Lung (tissue), 12 donors: ENCODE measurements around the gene LYST. TPM values are rescaled to one million over a fixed set of nuclear protein-coding genes. Genes with fewer than 3 reads are reported as not detected.

Source experiments
- ATAC-seq: fragments of 200-7000 bp; cut with Tn5 transposase; one replicate; pipeline ENCODE4 v1.9.1; 2020; ENCODE audit warnings: moderate number of reproducible peaks; ENCODE audit not compliant: insufficient read depth, low FRiP score
- DNase-seq, 3 donors: peaks; one replicate each; pipeline ENCODE4 v3.0.0-alpha.2; 2013 to 2017
- H3K27ac ChIP-seq, 2 donors: one replicate each; pipeline ENCODE4 v1.5.1; 2013; ENCODE audit warnings: mild to moderate bottlenecking in 2 of 2, moderate library complexity in 2 of 2, control low read depth in 1 of 2, inconsistent platforms in 1 of 2, low read depth in 1 of 2, low read length in 1 of 2
- H3K27me3 ChIP-seq, 3 donors: one replicate each; pipeline ENCODE4 v1.5.1; 2013; ENCODE audit warnings: low read length in 2 of 3; ENCODE audit not compliant: control insufficient read depth in 3 of 3, insufficient read depth in 3 of 3
- H3K36me3 ChIP-seq, 4 donors: one replicate each; pipeline ENCODE4 v1.5.1; 2013; ENCODE audit warnings: low read length in 4 of 4, mild to moderate bottlenecking in 1 of 4, moderate library complexity in 1 of 4; ENCODE audit not compliant: control insufficient read depth in 4 of 4, insufficient read depth in 4 of 4
- H3K4me1 ChIP-seq, 5 donors: one replicate each; pipeline ENCODE4 v1.5.1; 2013; ENCODE audit warnings: low read length in 5 of 5, mild to moderate bottlenecking in 2 of 5, moderate library complexity in 1 of 5; ENCODE audit not compliant: control insufficient read depth in 5 of 5, insufficient read depth in 5 of 5
- H3K4me3 ChIP-seq: one replicate; pipeline ENCODE4 v1.5.1; 2013; ENCODE audit warnings: mild to moderate bottlenecking, control low read depth, moderate library complexity
- H3K9ac ChIP-seq, 2 donors: one replicate each; pipeline ENCODE4 v1.5.1; 2013; ENCODE audit warnings: low read length in 2 of 2, control low read depth in 1 of 2; ENCODE audit not compliant: insufficient read depth in 1 of 2
- H3K9me3 ChIP-seq, 4 donors: one replicate each; pipeline ENCODE4 v1.5.1; 2013; ENCODE audit warnings: low read length in 3 of 4, mild to moderate bottlenecking in 1 of 4, moderate library complexity in 1 of 4; ENCODE audit not compliant: control insufficient read depth in 4 of 4, insufficient read depth in 3 of 4
- CTCF ChIP-seq: IDR thresholded peaks from 2 replicates; pipeline ENCODE4 v1.5.1; 2012; ENCODE audit warnings: mild to moderate bottlenecking; ENCODE audit errors: control extremely low read depth, extremely low read depth
- WGBS, 2 donors: extraction: QIAGEN DNeasy Blood & Tissue Kit; methylation state at CpG; one replicate each; pipeline ENCODE4 v1.1.7; 2013; 5-methylcytosine and 5-hydroxymethylcytosine counted together
- polyA plus RNA-seq, 2 donors: library from polyadenylated mRNA; stranded (reverse); fragments of 200-250 nt; gene quantifications; one replicate each; pipeline ENCODE4 v1.2.1, GENCODE V29; 2013
- total RNA-seq, 2 donors: library from RNA; depleted of rRNA in 1 of 2; stranded (reverse); fragments of >200 nt in 1 of 2; gene quantifications; one replicate each; pipeline ENCODE4 v1.2.1, GENCODE V29; 2014 to 2021
- donor health status: control.
- donor health status: control.
- donor health status: Bipolar disorder and iron deficiency.
- donor health status: healthy.
- donor health status: DM: yes; HTN: yes; CAD: no.

LYST gene
- total and polyA plus RNA-seq, 4 donors = 9.8 to 82.7 (median 31.7) TPM

- Histone ChIP-seq H3K27me3 (no peaks in the 10 kb centered on the region), H3K9ac (no peak overlapping the region), H3K27ac (no peak overlapping the region), H3K4me3 (no peak overlapping the region), H3K36me3 (peaks cover 3 to 26% (median 18%) of the 10 kb centered on the region in 4 donors), H3K9me3 (peaks cover 0 to 19% (median 14%) of the 10 kb centered on the region in 4 donors), H3K4me1 (no peaks in the 10 kb centered on the region)
- ATAC-seq = no peak
- TF ChIP-seq CTCF = no peak
- no peak for DNase-seq
- WGBS, 2 donors = 97 to 98% methylated on average over 8 of the region's 8 CpGs
These were observed 196.4 kb downstream of the LYST start for GRCh38 chr1:235670157-235670776.

- ATAC-seq = no peak
- H3K9ac ChIP-seq = no peak overlapping the region
- H3K27ac ChIP-seq = no peak overlapping the region
- peaks cover 0 to 19% (median 14%) of the 10 kb centered on the region in 4 donors for H3K9me3 ChIP-seq
- TF ChIP-seq CTCF = no peak
- H3K4me3 ChIP-seq = no peak overlapping the region
- H3K4me1 ChIP-seq = no peaks in the 10 kb centered on the region
- WGBS, 2 donors = 89 to 94% methylated on average over 3 of the region's 3 CpGs
- DNase-seq = no peak
- no peaks in the 10 kb centered on the region for H3K27me3 ChIP-seq
- H3K36me3 ChIP-seq = peaks cover 3 to 25% (median 20%) of the 10 kb centered on the region in 4 donors
These were observed 197.4 kb downstream of the LYST start for GRCh38 chr1:235669277-235669676.

- TF ChIP-seq CTCF = no peak
- Histone ChIP-seq H3K4me1 (no peaks in the 10 kb centered on the region), H3K9me3 (no peaks in the 10 kb centered on the region), H3K27me3 (no peaks in the 10 kb centered on the region), H3K9ac (no peak overlapping the region), H3K27ac (no peak overlapping the region), H3K4me3 (no peak overlapping the region), H3K36me3 (peaks cover 3 to 9% (median 6%) of the 10 kb centered on the region in 4 donors)
- ATAC-seq (no peak), DNase-seq (no peak)
- WGBS, 2 donors = 92 to 94% methylated on average over 4 of the region's 4 CpGs
These were observed 203.1 kb downstream of the LYST start for GRCh38 chr1:235663628-235664027.

- DNase-seq = no peak
- peaks cover 3 to 9% (median 6%) of the 10 kb centered on the region in 4 donors for H3K36me3 ChIP-seq
These were observed 205.1 kb downstream of the LYST start for GRCh38 chr1:235661568-235661967.

More at GRCh38 chr1:235661568-235661967, 205.1 kb downstream of the LYST start:
- 75 to 86% methylated on average over 2 of the region's 2 CpGs for WGBS, 2 donors
- Histone ChIP-seq H3K9ac (no peak overlapping the region), H3K4me1 (no peaks in the 10 kb centered on the region), H3K9me3 (no peaks in the 10 kb centered on the region), H3K4me3 (no peak overlapping the region), H3K27ac (no peak overlapping the region), H3K27me3 (peaks cover 0 to 4% (median 0%) of the 10 kb centered on the region in 3 donors)
- ATAC-seq = no peak
- TF ChIP-seq CTCF = no peak
